ENCODE data around the gene FKBP8. TPM values are rescaled to one million over a fixed set of nuclear protein-coding genes. Genes with fewer than 3 reads are reported as not detected.

The FKBP8 gene
- total RNA-seq, 1 experiment from 2014 or later: 243 TPM

- Histone ChIP-seq H3K79me2 (ENCODE audit: low read length) (peaks cover 98% of the 10 kb centered on the region), H2AFZ (ENCODE audit: low read length) (no peak overlapping the region), H4K20me1 (ENCODE audit: low read length) (peaks cover 81% of the 10 kb centered on the region), H3K4me3 (ENCODE audit: low read length) (no peak overlapping the region), H3K36me3 (ENCODE audit: low read depth, low read length) (no peaks in the 10 kb centered on the region), H3F3A (ENCODE audit: low read length, unreplicated experiment) (no peaks in the 10 kb centered on the region), H3K9me3 (ENCODE audit: low read length) (no peaks in the 10 kb centered on the region), H3K27ac (ENCODE audit: low read length) (no peak overlapping the region), H3K4me2 (ENCODE audit: low read length) (no peak overlapping the region), H3K9ac (ENCODE audit: low read length) (no peak overlapping the region), H3K4me1 (ENCODE audit: insufficient read depth, low read length) (peaks cover 16% of the 10 kb centered on the region; the same call in 1 of the 2 replicates), H3K27me3 (ENCODE audit: low read length) (no peaks in the 10 kb centered on the region), H3K9me2 (replicated peaks; ENCODE audit: low read length) (no peaks in the 10 kb centered on the region)
- intact Hi-C loops (cut with micrococcal nuclease): no loop called here
- TF ChIP-seq CTCF (conservative IDR thresholded peaks at IDR 0.05; ENCODE audit: low read depth, low read length): no peak
- no peak for TF ChIP-seq EZH2phosphoT487 (IDR thresholded peaks at IDR 0.05; ENCODE audit: borderline replicate concordance, low read length)
- no peak for TF ChIP-seq EZH2 (IDR thresholded peaks at IDR 0.05; ENCODE audit: low read length, unreplicated experiment)
- DNase-seq (no peak), ATAC-seq (no peak)
- BruUV-seq (replicated peaks): no TSS peak
- CTCF ChIA-PET: no interaction called here
- POLR2A ChIA-PET (ENCODE audit: unreplicated experiment): no interaction called here
Observed at GRCh38 chr19:18507727-18508440, 35.5 kb downstream of the FKBP8 start.

- no peak overlapping the region for H3K4me3 ChIP-seq (ENCODE audit: low read length)
- peaks cover 81% of the 10 kb centered on the region for H4K20me1 ChIP-seq (ENCODE audit: low read length)
- no TSS peak for BruUV-seq (replicated peaks)
- DNase-seq (no peak), ATAC-seq (no peak)
- no peaks in the 10 kb centered on the region for H3K27me3 ChIP-seq (ENCODE audit: low read length)
- intact Hi-C loops (cut with micrococcal nuclease): no loop called here
- TF ChIP-seq CTCF (conservative IDR thresholded peaks at IDR 0.05; ENCODE audit: low read depth, low read length) (no peak), EZH2phosphoT487 (IDR thresholded peaks at IDR 0.05; ENCODE audit: borderline replicate concordance, low read length) (no peak), EZH2 (IDR thresholded peaks at IDR 0.05; ENCODE audit: low read length, unreplicated experiment) (no peak)
- no peaks in the 10 kb centered on the region for H3F3A ChIP-seq (ENCODE audit: low read length, unreplicated experiment)
- no peaks in the 10 kb centered on the region for H3K36me3 ChIP-seq (ENCODE audit: low read depth, low read length)
- H3K27ac ChIP-seq (ENCODE audit: low read length): no peak overlapping the region
- peaks cover 16% of the 10 kb centered on the region; the same call in 1 of the 2 replicates for H3K4me1 ChIP-seq (ENCODE audit: insufficient read depth, low read length)
- H2AFZ ChIP-seq (ENCODE audit: low read length): no peak overlapping the region
- no peak overlapping the region for H3K4me2 ChIP-seq (ENCODE audit: low read length)
- POLR2A ChIA-PET (ENCODE audit: unreplicated experiment): no interaction called here
- no peak overlapping the region for H3K9ac ChIP-seq (ENCODE audit: low read length)
- H3K9me2 ChIP-seq (replicated peaks; ENCODE audit: low read length): no peaks in the 10 kb centered on the region
- H3K79me2 ChIP-seq (ENCODE audit: low read length): peaks cover 98% of the 10 kb centered on the region
- H3K9me3 ChIP-seq (ENCODE audit: low read length): no peaks in the 10 kb centered on the region
- CTCF ChIA-PET: interaction anchor here (0.6 kb wide), 1 partner anchor 13 kb away, joined by 4 read pairs; no protein-coding TSS in a partner anchor
Observed at GRCh38 chr19:18507021-18507726, 36.2 kb downstream of the FKBP8 start.

Data from PC-3 (cell line).